Measurements from ENCODE around the gene CRNKL1. TPM values are rescaled to one million over a fixed set of nuclear protein-coding genes. Genes with fewer than 3 reads are reported as not detected.
A peak's percentile ranks its signal among the peaks of the same experiment; 100 is the strongest.

CRNKL1 gene
- total RNA-seq, 1 donor from 2014 or later = 21.3 TPM

DNA sequence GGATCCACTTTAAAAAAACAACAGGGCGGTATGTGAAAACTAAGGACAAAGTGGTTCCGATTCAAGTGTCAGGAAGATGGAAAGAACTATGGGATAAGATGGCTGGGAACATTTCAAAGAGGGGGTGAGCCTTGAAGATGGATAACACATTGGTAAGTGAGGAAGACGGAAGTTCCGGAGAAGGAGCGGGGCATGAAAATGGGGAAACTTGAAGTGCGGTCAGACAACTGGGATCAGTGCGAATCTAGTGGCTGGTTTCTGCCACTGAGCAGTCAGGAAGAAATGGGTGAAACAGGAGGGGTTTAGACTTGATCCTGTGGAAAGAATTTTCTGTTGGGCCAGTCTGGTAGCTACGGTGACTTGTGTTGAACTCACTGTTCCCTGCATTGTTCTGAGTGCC lies 33.9 kb downstream of the CRNKL1 start:
- H3K27ac Mint-ChIP-seq = peak overlapping the region; percentile 13
- ChIA-PET CTCF (interaction anchor here (1.7 kb wide), 1 partner anchor 34 kb away, joined by 6 read pairs; the partner anchor contains the start of genes CFAP61 and CRNKL1), POLR2A (interaction anchor here (1.6 to 2.6 kb wide), 3 partner anchors 9 to 34 kb away, joined by 3 to 29 read pairs (median 6); partner anchors contain the start of genes CFAP61 and CRNKL1)
- H3K36me3 Mint-ChIP-seq (ENCODE audit: low read depth) = peaks cover 22% of the 10 kb centered on the region
- peaks cover 41% of the 10 kb centered on the region for H3K4me1 Mint-ChIP-seq
- H3K27me3 Mint-ChIP-seq = no peaks in the 10 kb centered on the region
- H3K4me3 Mint-ChIP-seq = peak overlapping the region; percentile 91
- intact Hi-C loops (cut with micrococcal nuclease) = loop anchor here (5.0 to 10.0 kb wide), 3 partner anchors 311 to 1434 kb away; partner anchors contain the start of gene DTD1
- TF ChIP-seq, protein P1, sequence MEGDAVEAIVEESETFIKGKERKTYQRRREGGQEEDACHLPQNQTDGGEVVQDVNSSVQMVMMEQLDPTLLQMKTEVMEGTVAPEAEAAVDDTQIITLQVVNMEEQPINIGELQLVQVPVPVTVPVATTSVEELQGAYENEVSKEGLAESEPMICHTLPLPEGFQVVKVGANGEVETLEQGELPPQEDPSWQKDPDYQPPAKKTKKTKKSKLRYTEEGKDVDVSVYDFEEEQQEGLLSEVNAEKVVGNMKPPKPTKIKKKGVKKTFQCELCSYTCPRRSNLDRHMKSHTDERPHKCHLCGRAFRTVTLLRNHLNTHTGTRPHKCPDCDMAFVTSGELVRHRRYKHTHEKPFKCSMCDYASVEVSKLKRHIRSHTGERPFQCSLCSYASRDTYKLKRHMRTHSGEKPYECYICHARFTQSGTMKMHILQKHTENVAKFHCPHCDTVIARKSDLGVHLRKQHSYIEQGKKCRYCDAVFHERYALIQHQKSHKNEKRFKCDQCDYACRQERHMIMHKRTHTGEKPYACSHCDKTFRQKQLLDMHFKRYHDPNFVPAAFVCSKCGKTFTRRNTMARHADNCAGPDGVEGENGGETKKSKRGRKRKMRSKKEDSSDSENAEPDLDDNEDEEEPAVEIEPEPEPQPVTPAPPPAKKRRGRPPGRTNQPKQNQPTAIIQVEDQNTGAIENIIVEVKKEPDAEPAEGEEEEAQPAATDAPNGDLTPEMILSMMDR (IDR thresholded peaks at IDR 0.05) = no peak
- no peak for ATAC-seq (ENCODE audit: low read depth)
- no peaks in the 10 kb centered on the region for H3K9me3 Mint-ChIP-seq
- DNase-seq = no peak

DNA sequence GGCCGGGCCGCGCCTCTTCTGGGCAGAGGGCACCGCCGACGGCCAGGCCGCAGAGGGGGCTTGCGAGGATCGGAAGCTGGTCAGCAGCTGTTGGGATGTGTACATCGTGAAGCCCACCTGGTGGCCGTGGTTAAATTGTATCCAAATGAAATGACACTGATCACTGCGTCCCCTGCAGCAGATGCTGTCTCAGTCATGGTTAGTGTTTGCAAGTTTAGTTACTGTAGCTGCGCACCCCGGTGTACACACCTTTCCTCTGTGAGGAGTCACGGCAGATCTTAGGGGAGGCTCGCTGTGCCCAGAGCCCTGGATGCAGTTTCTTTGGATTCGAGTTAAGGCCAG lies 34.5 kb downstream of the CRNKL1 start:
- CTCF ChIA-PET = interaction anchor here (1.7 kb wide), 1 partner anchor 35 kb away, joined by 6 read pairs; the partner anchor contains the start of genes CFAP61 and CRNKL1
- H3K4me1 Mint-ChIP-seq = peaks cover 41% of the 10 kb centered on the region
- ATAC-seq (ENCODE audit: low read depth) = no peak

DNA sequence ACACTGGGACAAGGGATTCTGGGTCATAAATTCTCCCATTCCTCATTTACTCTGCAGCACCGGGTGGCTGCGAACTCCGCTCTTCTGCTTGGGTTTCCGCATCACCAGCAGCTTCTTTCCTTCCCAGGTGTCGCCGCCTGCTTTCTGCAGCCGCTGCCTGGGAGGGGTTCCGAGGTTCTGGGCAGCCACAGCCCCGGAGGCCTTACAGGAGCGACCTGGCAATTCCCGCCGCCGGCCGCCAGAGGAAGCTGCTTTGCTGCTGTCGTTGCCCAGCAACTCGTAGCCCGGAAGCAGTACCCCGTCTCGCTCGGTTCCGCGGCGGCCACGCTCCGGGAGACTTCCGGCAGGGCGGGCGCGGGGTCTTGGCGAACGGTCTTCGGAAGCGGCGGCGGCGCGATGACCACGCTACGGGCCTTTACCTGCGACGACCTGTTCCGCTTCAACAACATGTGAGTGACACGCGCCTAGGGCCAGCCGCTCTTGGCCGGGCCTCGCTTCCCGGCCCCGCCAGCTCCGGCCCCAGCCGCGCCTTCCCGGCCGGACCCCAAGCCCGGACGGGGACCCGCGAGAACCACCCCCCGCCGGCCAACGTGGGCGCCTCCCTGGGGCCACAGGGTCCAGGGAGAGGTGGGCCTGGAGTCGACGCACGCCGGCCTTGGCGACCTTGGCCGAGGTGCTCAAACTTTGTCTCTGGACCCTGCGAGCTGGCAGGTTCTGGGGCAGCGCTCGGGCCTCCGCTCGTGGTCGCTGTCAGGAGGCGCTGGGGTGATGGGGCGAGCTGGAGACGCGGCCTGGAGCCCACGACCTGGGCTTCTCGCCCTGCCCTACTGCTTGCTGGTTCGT lies 35.0 kb downstream of the CRNKL1 start, which contains the start of gene NAA20:
NAA20 (plus strand) TSS at position 362 of the 843 bp plus-strand sequence; CDS start at position 397, 35 bp downstream.
- H3K4me3 Mint-ChIP-seq = peak within 1 kb of the TSS; percentile 91
- intact Hi-C loops (cut with micrococcal nuclease) = loop anchor here (1.0 to 10.0 kb wide), 4 partner anchors 35 to 1432 kb away; partner anchors contain the start of genes CFAP61, CRNKL1 and DTD1
- TF ChIP-seq, protein P1 (IDR thresholded peaks at IDR 0.05) = no peak
- peaks cover 12% of the 10 kb centered on the region for H3K36me3 Mint-ChIP-seq (ENCODE audit: low read depth)
- ATAC-seq (ENCODE audit: low read depth) (peak; percentile 99), DNase-seq (peak; percentile 83)
- CTCF ChIA-PET = interaction anchor here (1.1 to 1.7 kb wide), 2 partner anchors 23 to 35 kb away, joined by 3 to 6 read pairs; partner anchors contain the start of genes CFAP61 and CRNKL1
- H3K4me1 Mint-ChIP-seq = peaks cover 41% of the 10 kb centered on the region
- POLR2A ChIA-PET = interaction anchor here (0.7 to 2.6 kb wide), 5 partner anchors 10 to 310 kb away, joined by 3 to 29 read pairs (median 3); partner anchors contain the start of genes CFAP61 and CRNKL1
- peak within 1 kb of the TSS; percentile 90 for H3K27ac Mint-ChIP-seq
- H3K27me3 Mint-ChIP-seq = no peaks in the 10 kb centered on the region
- no peaks in the 10 kb centered on the region for H3K9me3 Mint-ChIP-seq

More for the DNA sequence above, 34.5 kb downstream of the CRNKL1 start:
- Mint-ChIP-seq H3K4me3 (peak overlapping the region; percentile 91), H3K27ac (peak overlapping the region; percentile 68), H3K36me3 (ENCODE audit: low read depth) (peaks cover 17% of the 10 kb centered on the region), H3K27me3 (no peaks in the 10 kb centered on the region), H3K9me3 (no peaks in the 10 kb centered on the region)
- DNase-seq = no peak
- intact Hi-C loops (cut with micrococcal nuclease) = loop anchor here (1.0 to 10.0 kb wide), 4 partner anchors 34 to 1433 kb away; partner anchors contain the start of genes CFAP61, CRNKL1 and DTD1
- POLR2A ChIA-PET = interaction anchor here (2.0 to 2.6 kb wide), 2 partner anchors 10 to 34 kb away, joined by 6 to 29 read pairs; partner anchors contain the start of genes CFAP61 and CRNKL1
- TF ChIP-seq, protein P1 (IDR thresholded peaks at IDR 0.05) = no peak

DNA sequence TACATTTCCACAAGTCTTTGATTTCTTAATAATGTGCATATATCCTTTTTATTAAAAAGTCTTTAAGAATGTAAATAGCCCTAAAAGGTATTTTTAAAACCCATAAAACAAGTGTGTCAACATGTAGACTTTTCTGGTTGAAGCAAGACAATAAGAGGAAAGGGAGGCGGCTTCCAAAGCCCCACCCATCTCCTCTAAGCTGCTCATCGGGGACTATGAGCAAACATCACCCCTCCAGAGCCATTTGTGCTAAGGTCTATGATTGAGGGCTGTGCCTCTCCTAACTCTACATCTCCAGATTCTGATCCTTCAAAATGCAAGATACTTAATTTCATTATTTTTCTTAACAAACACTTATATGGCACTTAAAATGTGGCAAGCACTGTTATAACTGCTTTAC lies 37.6 kb downstream of the CRNKL1 start:
- DNase-seq (no peak), ATAC-seq (ENCODE audit: low read depth) (no peak)
- peaks cover 4% of the 10 kb centered on the region for H3K27me3 Mint-ChIP-seq
- no peak overlapping the region for H3K4me3 Mint-ChIP-seq
- peaks cover 8% of the 10 kb centered on the region for H3K36me3 Mint-ChIP-seq (ENCODE audit: low read depth)
- no peaks in the 10 kb centered on the region for H3K9me3 Mint-ChIP-seq
- TF ChIP-seq, protein P1 (IDR thresholded peaks at IDR 0.05) = no peak
- CTCF ChIA-PET = no interaction called here
- peaks cover 28% of the 10 kb centered on the region for H3K4me1 Mint-ChIP-seq
- intact Hi-C loops (cut with micrococcal nuclease) = loop anchor here (5.0 to 10.0 kb wide), 3 partner anchors 307 to 1430 kb away; partner anchors contain the start of gene DTD1
- H3K27ac Mint-ChIP-seq = no peak overlapping the region
- POLR2A ChIA-PET = no interaction called here

Data from activated B cell treated with CpG ODN at 0.5 μM for 24 hours (primary cell).